RPMI7951 (cell line): ENCODE data around the gene C14orf180. TPM values are rescaled to one million over a fixed set of nuclear protein-coding genes. Genes with fewer than 3 reads are reported as not detected.
"Not testable (repeated sequence)": the region's sequence is repeated elsewhere in the genome, so short reads cannot be mapped to it uniquely, and the experiment has no call there.

Experiments used
- DNase-seq: peaks from one replicate; pipeline ENCODE4 v3.0.0-alpha.2; 2012; ENCODE audit warnings: low read depth
- total RNA-seq: library from RNA; depleted of rRNA; stranded (reverse); fragments of >200 nt; shearing (Covaris generic); gene quantifications from 2 replicates; pipeline ENCODE4 v1.2.3, GENCODE V29; 2014; rRNA removed

The C14orf180 gene
- total RNA-seq, 1 experiment from 2014 or later: not detected

- no peak for DNase-seq
Measured at GRCh38 chr14:104611881-104612280, 32.3 kb downstream of the C14orf180 start.

GRCh38 chr14:104614126-104614812 lies 34.7 kb downstream of the C14orf180 start:
- DNase-seq: no peak

GRCh38 chr14:104624939-104625338 lies 45.4 kb downstream of the C14orf180 start:
- DNase-seq: no peak

- DNase-seq: no peak
Measured at GRCh38 chr14:104632781-104633180, 53.2 kb downstream of the C14orf180 start.

- no peak for DNase-seq
Measured at GRCh38 chr14:104633276-104634137, 53.9 kb downstream of the C14orf180 start.

DNA sequence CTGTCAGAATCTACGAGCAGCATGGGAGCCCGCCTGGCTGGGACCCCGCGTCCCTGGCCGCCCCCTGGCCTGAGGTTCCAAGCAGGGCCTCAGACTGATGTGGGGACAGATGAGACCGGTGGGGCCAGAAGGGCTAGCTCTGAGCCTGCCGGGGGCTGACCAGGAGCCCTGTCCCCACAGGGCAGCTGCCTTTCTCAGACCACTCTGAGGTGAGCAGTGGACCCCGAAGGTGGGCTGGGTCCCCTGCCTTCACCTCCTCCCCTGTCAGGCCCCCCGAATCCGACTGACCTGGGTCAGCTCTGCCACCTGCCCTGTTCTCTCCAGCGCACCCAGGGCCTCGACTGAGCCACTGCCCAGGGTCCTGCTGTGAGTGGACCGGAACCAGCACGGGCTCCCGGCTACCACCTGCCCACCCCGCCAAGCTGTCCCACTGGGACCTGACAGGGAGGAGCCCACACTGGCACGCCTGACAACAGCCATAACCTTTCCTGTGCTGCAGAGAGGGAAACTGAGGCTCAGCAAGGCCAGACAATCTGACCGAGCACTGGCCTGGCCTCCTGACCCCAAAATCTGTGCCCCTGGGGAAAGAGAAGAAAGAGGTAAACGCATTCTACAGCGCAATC lies 54.7 kb downstream of the C14orf180 start:
- no peak for DNase-seq

- DNase-seq: no peak
Measured at GRCh38 chr14:104634886-104635570, 55.5 kb downstream of the C14orf180 start.

DNA sequence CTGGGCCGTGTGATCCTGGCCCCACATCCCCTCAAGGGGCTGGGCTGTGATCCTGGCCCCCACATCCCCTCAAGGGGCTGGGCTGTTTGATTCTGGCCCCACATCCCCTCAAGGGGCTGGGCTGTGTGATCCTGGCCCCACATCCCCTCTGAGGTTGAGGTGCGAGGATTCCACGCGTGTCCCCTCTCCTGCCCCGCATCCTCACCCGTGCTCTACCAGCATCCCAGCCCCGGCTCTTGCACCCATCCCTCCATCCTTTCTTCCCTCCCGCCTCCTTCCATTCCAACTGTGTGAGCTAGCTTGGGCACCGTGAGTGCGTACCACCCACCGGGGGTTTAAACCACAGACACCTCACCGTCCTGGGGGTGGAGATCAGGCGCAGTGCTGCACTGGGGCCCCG lies 56.2 kb downstream of the C14orf180 start:
- no peak for DNase-seq

- no peak for DNase-seq
Measured at GRCh38 chr14:104636131-104636530, 56.6 kb downstream of the C14orf180 start.

DNA sequence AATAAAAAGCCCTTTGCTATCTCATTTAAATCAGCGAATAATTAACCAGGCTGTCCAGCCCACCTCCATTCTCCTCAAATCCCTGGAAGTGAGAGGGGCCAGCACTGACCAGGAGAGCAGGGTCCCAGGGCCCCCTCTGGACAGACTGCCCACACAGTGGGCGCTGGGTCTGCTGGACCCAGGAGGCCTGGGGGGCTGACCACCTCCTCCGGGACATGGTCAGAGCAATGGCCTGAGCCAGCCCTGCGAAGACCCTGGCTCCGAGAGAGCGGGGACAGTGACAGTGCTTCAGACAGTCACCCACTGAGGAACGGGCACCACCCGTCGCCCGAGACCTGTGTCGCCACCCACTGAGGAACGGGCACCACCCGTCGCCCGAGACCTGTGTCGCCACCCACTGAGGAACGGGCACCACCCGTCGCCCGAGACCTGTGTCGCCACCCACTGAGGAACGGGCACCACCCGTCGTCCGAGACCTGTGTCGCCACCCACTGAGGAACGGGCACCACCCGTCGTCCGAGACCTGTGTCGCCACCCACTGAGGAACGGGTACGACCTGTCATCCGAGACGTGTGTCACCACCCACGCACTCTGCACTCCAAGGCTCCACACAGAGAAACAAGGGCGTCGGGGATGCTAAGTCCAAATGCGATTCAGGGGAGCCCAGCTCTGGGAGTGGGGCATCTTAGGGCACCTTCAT lies 57.4 kb downstream of the C14orf180 start:
- not testable (repeated sequence) for DNase-seq

GRCh38 chr14:104637546-104638003 lies 58.0 kb downstream of the C14orf180 start:
- no peak for DNase-seq

DNA sequence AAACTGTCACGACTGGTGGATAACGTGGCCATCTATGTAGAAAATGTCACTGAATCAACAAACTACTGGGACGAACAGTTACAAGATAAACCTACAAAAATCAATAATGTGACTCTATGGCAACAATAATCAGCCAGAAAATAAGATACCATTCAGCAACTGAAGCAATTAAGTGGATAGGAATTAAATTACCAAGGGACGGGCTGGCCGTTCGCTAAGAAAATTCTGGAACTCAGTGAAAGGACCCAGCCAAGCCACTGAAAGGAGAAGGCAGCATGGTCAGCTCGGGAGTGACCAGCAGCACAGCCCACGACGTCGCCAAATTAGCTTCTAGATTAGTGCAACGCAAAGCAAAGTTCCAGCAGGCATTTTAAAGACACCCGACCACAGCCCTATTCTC lies 58.6 kb downstream of the C14orf180 start:
- no peak for DNase-seq

DNA sequence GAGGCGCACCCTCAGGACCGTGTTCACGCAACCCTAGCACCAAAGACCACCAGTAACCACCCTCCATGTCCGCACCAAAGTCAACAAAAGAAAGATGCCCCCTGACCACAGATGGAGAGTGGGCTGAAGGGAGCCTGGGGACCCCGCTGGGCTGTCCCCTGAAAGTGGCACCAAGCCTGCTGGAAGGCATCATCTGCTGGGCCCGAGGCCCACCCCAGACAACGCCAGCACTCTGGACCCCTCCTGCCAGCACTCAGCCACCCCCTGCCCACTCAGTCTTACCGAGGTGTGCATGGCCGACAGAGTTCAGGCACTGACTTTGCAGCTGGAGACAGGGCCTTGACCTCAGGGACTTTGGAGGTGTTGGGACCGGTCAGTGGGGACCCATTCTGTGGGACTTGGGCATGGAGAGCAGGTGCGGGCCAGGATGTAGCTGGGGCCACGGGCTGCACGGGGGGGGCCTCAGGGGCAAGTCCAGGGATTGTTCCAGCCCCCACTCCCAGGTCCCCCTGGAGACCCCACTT lies 59.4 kb downstream of the C14orf180 start:
- no peak for DNase-seq

DNA sequence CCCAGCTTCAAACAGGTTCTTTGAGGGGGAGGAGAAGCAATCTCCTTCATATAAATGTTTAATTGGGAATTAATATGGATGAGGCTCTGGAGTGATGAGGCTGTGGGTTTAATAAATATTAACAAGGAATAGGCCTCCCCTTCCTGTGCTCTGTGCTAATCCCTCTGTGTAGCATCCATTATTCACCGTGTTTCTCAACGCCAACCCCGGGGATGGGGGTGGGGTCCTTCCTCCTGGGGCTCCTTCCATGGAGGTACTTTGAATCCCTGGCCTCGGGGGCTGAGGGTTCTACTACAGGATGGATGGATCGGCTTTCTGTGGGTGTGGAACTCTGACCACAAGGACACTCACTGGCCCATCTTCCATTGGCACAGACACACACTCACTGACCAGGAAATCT lies 59.9 kb downstream of the C14orf180 start:
- DNase-seq: no peak

Other genes starting within 250 kb of the C14orf180 start
- not detected in 2 replicates for gene TMEM179, start 25.0 kb downstream of the C14orf180 start, total RNA-seq
- 24.9 and 27.6 TPM in 2 replicates for gene INF2, start 109.9 kb downstream of the C14orf180 start, total RNA-seq
- gene ADSS1, start 144.5 kb downstream of the C14orf180 start, total RNA-seq: 1.6 and 3.2 TPM in 2 replicates
- 196 and 335 TPM in 2 replicates for gene SIVA1, start 173.4 kb downstream of the C14orf180 start, total RNA-seq
- gene AKT1, start 216.0 kb downstream of the C14orf180 start, total RNA-seq: 78.0 and 81.5 TPM in 2 replicates
- 0.84 and 0.88 TPM in 2 replicates for gene ZBTB42, start 221.3 kb downstream of the C14orf180 start, total RNA-seq